SK-N-SH (cell line): ENCODE results near the gene CCNJL. TPM values are rescaled to one million over a fixed set of nuclear protein-coding genes. Genes with fewer than 3 reads are reported as not detected.

Source experiments
- CTCF ChIA-PET: fragments of 300-600, 350-600 bp; formaldehyde crosslinking; extraction: SDS; loops from one replicate; lab custom pipeline; 2021; lab: Yijun Ruan, JAX
- POLR2A ChIA-PET: fragments of 350-600 bp; sonication (Branson Sonifier 250); formaldehyde crosslinking; extraction: SDS; loops from one replicate; lab custom pipeline; 2020; ENCODE audit warnings: antibody characterized with exemption, inconsistent platforms; lab: Yijun Ruan, JAX
- DNase-seq: peaks from one replicate; pipeline ENCODE4 v3.0.0; 2012
- H2AFZ ChIP-seq: fragments of 200-600 bp; sonication (generic); 2 replicates; pipeline ENCODE4 v1.8.1; 2016; ENCODE audit warnings: antibody characterized with exemption, mild to moderate bottlenecking, low read depth
- H3F3A ChIP-seq: fragments of 200-600 bp; sonication (generic); replicated peaks from 2 replicates; pipeline ENCODE3; 2016; ENCODE audit warnings: antibody characterized with exemption, mild to moderate bottlenecking; ENCODE audit not compliant: insufficient read depth
- H3K27ac ChIP-seq, 2 experiments: fragments of 200-500 bp in 1 of 2; fragments of 200-600 bp in 1 of 2; sonication (Bioruptor generic) in 1 of 2; sonication (generic), shearing (Covaris generic) in 1 of 2; 2 replicates each; pipeline versions ENCODE4 v1.5.1 to v1.6.1; 2014 to 2016; ENCODE audit warnings: low read depth in 2 of 2, inconsistent platforms in 1 of 2, low read length in 1 of 2, mild to moderate bottlenecking in 1 of 2, mixed read lengths in 1 of 2
- H3K27me3 ChIP-seq: fragments of 200-600 bp; sonication (generic), shearing (Covaris generic); 2 replicates; pipeline ENCODE4 v1.6.1; 2016; ENCODE audit warnings: mixed run types; ENCODE audit not compliant: insufficient read depth
- H3K36me3 ChIP-seq, 2 experiments: fragments of 200-500 bp in 1 of 2; fragments of 200-600 bp in 1 of 2; sonication (Bioruptor generic) in 1 of 2; sonication (generic) in 1 of 2; replicated peaks in 1 of 2; 2 replicates each; pipeline versions ENCODE3 to v1.5.1; 2014 to 2016; ENCODE audit warnings: low read length in 1 of 2, mild to moderate bottlenecking in 1 of 2; ENCODE audit not compliant: insufficient read depth in 2 of 2, control insufficient read depth in 1 of 2
- H3K4me1 ChIP-seq, 2 experiments: fragments of 200-500 bp in 1 of 2; fragments of 200-600 bp in 1 of 2; sonication (Bioruptor generic) in 1 of 2; sonication (generic), shearing (Covaris generic) in 1 of 2; 2 replicates each; pipeline versions ENCODE4 v1.5.1 to v1.6.1; 2014 to 2016; ENCODE audit warnings: low read depth in 1 of 2, low read length in 1 of 2, mixed run types in 1 of 2; ENCODE audit not compliant: insufficient read depth in 2 of 2, control insufficient read depth in 1 of 2
- H3K4me2 ChIP-seq: fragments of 200-600 bp; sonication (generic), shearing (Covaris generic); 2 replicates; pipeline ENCODE4 v1.6.1; 2017; ENCODE audit warnings: mixed run types
- H3K4me3 ChIP-seq, 2 experiments: fragments of 200-500 bp in 1 of 2; fragments of 200-600 bp in 1 of 2; sonication (Bioruptor generic) in 1 of 2; sonication (generic), shearing (Covaris generic) in 1 of 2; 2 replicates each; pipeline versions ENCODE4 v1.5.1 to v1.8.1; 2014 to 2016; ENCODE audit warnings: low read depth in 2 of 2, inconsistent platforms in 1 of 2, low read length in 1 of 2, mild to moderate bottlenecking in 1 of 2, mixed read lengths in 1 of 2, moderate library complexity in 1 of 2
- H3K79me2 ChIP-seq: fragments of 200-600 bp; sonication (generic); 2 replicates; pipeline ENCODE4 v1.8.1; 2017; ENCODE audit warnings: mild to moderate bottlenecking; ENCODE audit not compliant: insufficient read depth
- H3K9ac ChIP-seq: fragments of 200-600 bp; sonication (generic); 2 replicates; pipeline ENCODE4 v1.6.1; 2017; ENCODE audit warnings: mixed run types
- H3K9me2 ChIP-seq: fragments of 200-600 bp; sonication (generic); 2 replicates; pipeline ENCODE4 v1.6.1; 2017; ENCODE audit warnings: mixed run types
- H3K9me3 ChIP-seq: fragments of 200-600 bp; sonication (generic); 2 replicates; pipeline ENCODE4 v1.6.1; 2017; ENCODE audit warnings: mixed run types, mild to moderate bottlenecking, moderate library complexity
- H4K20me1 ChIP-seq: fragments of 200-600 bp; sonication (generic); 2 replicates; pipeline ENCODE4 v1.6.1; 2017; ENCODE audit warnings: mild to moderate bottlenecking, mixed run types; ENCODE audit not compliant: insufficient read depth
- CHD2 ChIP-seq: fragments of 150-350 bp; IDR thresholded peaks from 2 replicates; pipeline ENCODE4 v1.6.1; 2018; ENCODE audit warnings: low read length; ENCODE audit not compliant: partially characterized antibody
- ELF1 ChIP-seq: IDR thresholded peaks from 2 replicates; pipeline ENCODE4 v1.4.0; 2012
- EP300 ChIP-seq, 2 experiments: IDR thresholded peaks; 2 replicates each; pipeline versions ENCODE4 v1.4.0 to v1.6.1; 2012; ENCODE audit warnings: borderline replicate concordance in 1 of 2, low read depth in 1 of 2, low read length in 1 of 2
- EZH2phosphoT487 ChIP-seq: fragments of 200-600 bp; sonication (generic); IDR thresholded peaks from 2 replicates; pipeline ENCODE4 v1.6.1; 2017; ENCODE audit warnings: low read depth, mixed run types, mild to moderate bottlenecking, antibody characterized with exemption, moderate library complexity, borderline replicate concordance
- FOSL2 ChIP-seq: IDR thresholded peaks from 2 replicates; pipeline ENCODE4 v1.4.0; 2012; ENCODE audit warnings: low read depth, mild to moderate bottlenecking, moderate library complexity, borderline replicate concordance
- FOXM1 ChIP-seq: IDR thresholded peaks from 2 replicates; pipeline ENCODE4 v1.4.0; 2012; ENCODE audit warnings: low read depth, mild to moderate bottlenecking
- IRF3 ChIP-seq: fragments of 150-350 bp; IDR thresholded peaks from 2 replicates; pipeline ENCODE4 v1.6.1; 2016; ENCODE audit warnings: mild to moderate bottlenecking, low read depth, low read length
- JUND ChIP-seq: IDR thresholded peaks from 2 replicates; pipeline ENCODE4 v1.4.0; 2012
- MAX ChIP-seq: IDR thresholded peaks from 2 replicates; pipeline ENCODE4 v1.4.0; 2012; ENCODE audit warnings: low read depth
- NFIC ChIP-seq: IDR thresholded peaks from 2 replicates; pipeline ENCODE4 v1.4.0; 2012; ENCODE audit warnings: borderline replicate concordance
- POLR2AphosphoS5 ChIP-seq: IDR thresholded peaks from 2 replicates; pipeline ENCODE4 v1.6.1; 2012; ENCODE audit warnings: low read depth, low read length
- RCOR1 ChIP-seq: fragments of 150-350 bp; IDR thresholded peaks from 2 replicates; pipeline ENCODE4 v1.6.1; 2017; ENCODE audit warnings: antibody characterized with exemption, low read length
- RFX5 ChIP-seq: IDR thresholded peaks from 2 replicates; pipeline ENCODE4 v1.6.1; 2012; ENCODE audit warnings: mild to moderate bottlenecking, improper control_type of control experiment, low read length
- RXRA ChIP-seq: IDR thresholded peaks from 2 replicates; pipeline ENCODE4 v1.4.0; 2012; ENCODE audit warnings: low read depth, mild to moderate bottlenecking, borderline replicate concordance
- SIN3A ChIP-seq: IDR thresholded peaks from 2 replicates; pipeline ENCODE4 v1.6.1; 2012; ENCODE audit warnings: low read depth, mild to moderate bottlenecking, low read length, moderate library complexity, borderline replicate concordance
- SMC3 ChIP-seq: IDR thresholded peaks from 2 replicates; pipeline ENCODE4 v1.6.1; 2012; ENCODE audit warnings: low read depth, low read length, improper control_type of control experiment
- TCF12 ChIP-seq: IDR thresholded peaks from 2 replicates; pipeline ENCODE4 v1.4.0; 2012
- USF2 ChIP-seq: fragments of 150-350 bp; IDR thresholded peaks from 2 replicates; pipeline ENCODE4 v1.6.1; 2017; ENCODE audit warnings: antibody characterized with exemption, low read length, low read depth, borderline replicate concordance
- WGBS: methylation state at CpG from one replicate; pipeline ENCODE4 v1.1.6; 2017; ENCODE audit warnings: low lambda C conversion rate; 5-methylcytosine and 5-hydroxymethylcytosine counted together
- polyA plus RNA-seq, 3 experiments: library from polyadenylated mRNA; depleted of rRNA; stranded (reverse); fragments of >200 nt; gene quantifications; 2 replicates each; pipeline ENCODE4 v1.2.3, GENCODE V29; 2012

Gene CCNJL
- polyA plus RNA-seq, 1 of the 3 experiments (the other 2 are of a cell fraction) = 7.1 TPM

GRCh38 chr5:160356550-160357347 is 44.4 kb upstream of the CCNJL start:
- H3F3A ChIP-seq = no peaks in the 10 kb centered on the region
- no peak for TF ChIP-seq CHD2
- TF ChIP-seq RXRA = no peak
- no peak for TF ChIP-seq FOSL2
- no peak for TF ChIP-seq EZH2phosphoT487
- no peak for TF ChIP-seq RFX5
- TF ChIP-seq POLR2AphosphoS5 = no peak
- TF ChIP-seq SMC3 = no peak
- TF ChIP-seq MAX = no peak
- no peak for TF ChIP-seq JUND
- TF ChIP-seq NFIC = no peak
- no peak for TF ChIP-seq IRF3
- no peak for TF ChIP-seq USF2
- TF ChIP-seq, all 33 proteins: peak for 0
- Histone ChIP-seq H3K9me2 (no peaks in the 10 kb centered on the region), H3K4me3 (no peak overlapping the region), H2AFZ (no peak overlapping the region), H3K4me2 (no peak overlapping the region), H4K20me1 (no peaks in the 10 kb centered on the region), H3K9me3 (no peaks in the 10 kb centered on the region), H3K79me2 (no peaks in the 10 kb centered on the region), H3K9ac (no peak overlapping the region), H3K4me1 (peaks cover 0 to 5% of the 10 kb centered on the region in 2 experiments; a peak in 1 of 4 replicates), H3K36me3 (no peaks in the 10 kb centered on the region), H3K27me3 (no peaks in the 10 kb centered on the region), H3K27ac (no peak overlapping the region)
- DNase-seq = no peak
- WGBS = 81% methylated on average over 7 of the region's 7 CpGs
- ChIA-PET POLR2A (no interaction called here), CTCF (interaction anchor here (0.6 to 2.3 kb wide), 4 partner anchors 11 to 334 kb away, joined by 3 to 10 read pairs (median 6); no protein-coding TSS in a partner anchor)

- H3K4me2 ChIP-seq = no peak overlapping the region
- no peaks in the 10 kb centered on the region for H3F3A ChIP-seq
- no peaks in the 10 kb centered on the region for H3K79me2 ChIP-seq
- ChIA-PET POLR2A (no interaction called here), CTCF (interaction anchor here (1.5 kb wide), 1 partner anchor 9 kb away, joined by 5 read pairs; no protein-coding TSS in a partner anchor)
- TF ChIP-seq RFX5 = no peak
- no peak for TF ChIP-seq USF2
- TF ChIP-seq TCF12 = no peak
- no peak for TF ChIP-seq CHD2
- TF ChIP-seq FOXM1 = no peak
- TF ChIP-seq SIN3A = no peak
- TF ChIP-seq RXRA = no peak
- TF ChIP-seq SMC3 = no peak
- TF ChIP-seq RCOR1 = no peak
- no peak for TF ChIP-seq ELF1
- TF ChIP-seq FOSL2 = no peak
- no peak for TF ChIP-seq EP300 (IDR thresholded peaks at IDR 0.05; ENCODE audit: borderline replicate concordance in 1 of 2, low read depth in 1 of 2, low read length in 1 of 2)
- H3K4me1 ChIP-seq = peaks cover 0 to 2% of the 10 kb centered on the region in 2 experiments; a peak in 1 of 4 replicates
- H3K27me3 ChIP-seq = no peaks in the 10 kb centered on the region
- 82% methylated on average over 14 of the region's 14 CpGs for WGBS
- no peak overlapping the region for H3K9ac ChIP-seq
- no peaks in the 10 kb centered on the region for H3K9me2 ChIP-seq
- no peaks in the 10 kb centered on the region for H3K36me3 ChIP-seq
- no peak overlapping the region for H2AFZ ChIP-seq
- H3K27ac ChIP-seq = no peak overlapping the region
- DNase-seq = no peak
- no peak overlapping the region for H3K4me3 ChIP-seq
- no peaks in the 10 kb centered on the region for H4K20me1 ChIP-seq
- H3K9me3 ChIP-seq = no peaks in the 10 kb centered on the region
Observed at GRCh38 chr5:160354666-160355065, 42.3 kb upstream of the CCNJL start.
